SK-N-SH (cell line): Measurements from ENCODE around the gene SLFN12. TPM values are rescaled to one million over a fixed set of nuclear protein-coding genes. Genes with fewer than 3 reads are reported as not detected.

Source experiments
- CTCF ChIP-seq: fragments of 200-600 bp; sonication (generic); IDR thresholded peaks from 2 replicates; pipeline ENCODE4 v1.6.1; 2017; ENCODE audit warnings: antibody characterized with exemption, mild to moderate bottlenecking, moderate library complexity
- polyA plus RNA-seq, 3 experiments: library from polyadenylated mRNA; depleted of rRNA; stranded (reverse); fragments of >200 nt; gene quantifications; 2 replicates each; pipeline ENCODE4 v1.2.3, GENCODE V29; 2012
- small RNA-seq, 7 experiments: library from RNA; depleted of rRNA; stranded (forward); fragments of <200 nt; gene quantifications; one replicate each; pipeline ENCODE3, GENCODE V24; 2012

The SLFN12 gene
- polyA plus RNA-seq, 1 of the 3 experiments (the other 2 are of a cell fraction), result 5.6 TPM

GRCh38 chr17:35361027-35361426, 71.3 kb downstream of the SLFN12 start (continued):
- TF ChIP-seq CTCF, result no peak

Small RNA genes lying within 50 kb of the gene (small RNA-seq; reads per million reads assigned to genes)
- 0 reads per million in 7 experiments for gene AC060766.3
- gene AC060766.5, result 0 to 0.20 (median 0) reads per million in 7 experiments

Other genes starting within 250 kb of the SLFN12 start
- not detected in 2 replicates for gene SLC35G3, start 238.1 kb downstream of the SLFN12 start, polyA plus RNA-seq (2012; rRNA removed)
- gene SLFN5, start 189.4 kb downstream of the SLFN12 start, polyA plus RNA-seq (2012; rRNA removed), result 1.4 and 1.9 TPM in 2 replicates
- gene SLFN11, start 58.9 kb downstream of the SLFN12 start, polyA plus RNA-seq (2012; rRNA removed), result 0.02 TPM in 2 replicates
- under 0.01 TPM in 1 of 2 replicates, not detected in the other for gene SLFN13, start 16.3 kb upstream of the SLFN12 start, polyA plus RNA-seq (2012; rRNA removed)
- gene SLFN12L, start 105.2 kb upstream of the SLFN12 start, polyA plus RNA-seq (2012; rRNA removed), result not detected in 2 replicates
- gene SLFN14, start 128.3 kb upstream of the SLFN12 start, polyA plus RNA-seq (2012; rRNA removed), result not detected in 2 replicates
- gene PEX12, start 146.1 kb upstream of the SLFN12 start, polyA plus RNA-seq (2012; rRNA removed), result 4.3 and 5.4 TPM in 2 replicates
- gene AP2B1, start 154.8 kb upstream of the SLFN12 start, polyA plus RNA-seq (2012; rRNA removed), result 97.8 and 135 TPM in 2 replicates